GM21528 (cell line): ENCODE measurements around the gene NTM.
"Not testable (repeated sequence)": the region's sequence is repeated elsewhere in the genome, so short reads cannot be mapped to it uniquely, and the experiment has no call there.

ENCODE experiments used
- ATAC-seq: cut with Tn5 transposase; IDR thresholded peaks from one replicate; pipeline ENCODE4 v1.9.1; 2021; ENCODE audit warnings: mild to moderate bottlenecking, moderate library complexity; ENCODE audit not compliant: unreplicated experiment, low FRiP score

The NTM gene

GRCh38 chr11:131370090-131370751 lies at the start of gene NTM:
TSS of gene NTM (plus strand) at chr11:131370615.
- ATAC-seq: no peak

GRCh38 chr11:131324921-131325570 lies 45.4 kb upstream of the NTM start:
- no peak for ATAC-seq

- no peak for ATAC-seq
Observed at GRCh38 chr11:131326829-131327228, 43.6 kb upstream of the NTM start.

- ATAC-seq: no peak
Observed at GRCh38 chr11:131327421-131327820, 43.0 kb upstream of the NTM start.

- no peak for ATAC-seq
Observed at GRCh38 chr11:131328843-131329242, 41.6 kb upstream of the NTM start.

- no peak for ATAC-seq
Observed at GRCh38 chr11:131331010-131331409, 39.4 kb upstream of the NTM start.

GRCh38 chr11:131331546-131331945 lies 38.9 kb upstream of the NTM start:
- no peak for ATAC-seq

GRCh38 chr11:131334601-131335000 lies 35.8 kb upstream of the NTM start:
- ATAC-seq: no peak

GRCh38 chr11:131341900-131342299 lies 28.5 kb upstream of the NTM start:
- ATAC-seq: not testable (repeated sequence)

GRCh38 chr11:131342442-131342841 lies 28.0 kb upstream of the NTM start:
- not testable (repeated sequence) for ATAC-seq

GRCh38 chr11:131345406-131345805 lies 25.0 kb upstream of the NTM start:
- no peak for ATAC-seq

GRCh38 chr11:131349368-131350086 lies 20.9 kb upstream of the NTM start:
- ATAC-seq: no peak

- ATAC-seq: no peak
Observed at GRCh38 chr11:131350872-131351271, 19.5 kb upstream of the NTM start.

GRCh38 chr11:131351848-131352247 lies 18.6 kb upstream of the NTM start:
- no peak for ATAC-seq

- ATAC-seq: no peak
Observed at GRCh38 chr11:131353766-131354165, 16.6 kb upstream of the NTM start.

GRCh38 chr11:131354251-131354701 lies 16.1 kb upstream of the NTM start:
- ATAC-seq: no peak

- ATAC-seq: no peak
Observed at GRCh38 chr11:131356206-131356605, 14.2 kb upstream of the NTM start.

- no peak for ATAC-seq
Observed at GRCh38 chr11:131365329-131365930, 5.0 kb upstream of the NTM start.

GRCh38 chr11:131370901-131371790 lies 731 bp downstream of the NTM start:
- no peak for ATAC-seq

GRCh38 chr11:131371791-131372104 lies 1.3 kb downstream of the NTM start:
- ATAC-seq: no peak
